ENCODE results near the gene QSER1. TPM values are rescaled to one million over a fixed set of nuclear protein-coding genes. Genes with fewer than 3 reads are reported as not detected.

The QSER1 gene
- total and polyA plus RNA-seq, 4 donors = 3.5 to 59.9 (median 10.6) TPM

GRCh38 chr11:32972781-32973180, 80.2 kb downstream of the QSER1 start:
- no peak overlapping the region for H3K9ac ChIP-seq (ENCODE audit: insufficient read depth in 1 of 2, low read length in 2 of 2)
- no peak for TF ChIP-seq CTCF (IDR thresholded peaks at IDR 0.05; ENCODE audit: control extremely low read depth, extremely low read depth)
- no peaks in the 10 kb centered on the region for H3K9me3 ChIP-seq (ENCODE audit: control insufficient read depth in 4 of 4, insufficient read depth in 3 of 4, low read length in 3 of 4)
- WGBS, 2 donors = 90% methylated on average over 3 of the region's 3 CpGs
- H3K4me1 ChIP-seq (ENCODE audit: control insufficient read depth in 5 of 5, insufficient read depth in 5 of 5, low read length in 5 of 5) = no peaks in the 10 kb centered on the region
- H3K27me3 ChIP-seq (ENCODE audit: control insufficient read depth in 3 of 3, insufficient read depth in 3 of 3, low read length in 2 of 3) = no peaks in the 10 kb centered on the region
- no peak overlapping the region for H3K27ac ChIP-seq (ENCODE audit: low read depth in 1 of 2, low read length in 1 of 2)
- no peak for ATAC-seq (ENCODE audit: insufficient read depth, low FRiP score)
- DNase-seq = no peak
- peaks cover 4 to 37% (median 13%) of the 10 kb centered on the region in 4 donors for H3K36me3 ChIP-seq (ENCODE audit: control insufficient read depth in 4 of 4, insufficient read depth in 4 of 4, low read length in 4 of 4)
- H3K4me3 ChIP-seq = no peak overlapping the region

- no peak overlapping the region for H3K9ac ChIP-seq (ENCODE audit: insufficient read depth in 1 of 2, low read length in 2 of 2)
- H3K4me3 ChIP-seq = no peak overlapping the region
- peaks cover 0 to 4% (median 1%) of the 10 kb centered on the region in 4 donors for H3K36me3 ChIP-seq (ENCODE audit: control insufficient read depth in 4 of 4, insufficient read depth in 4 of 4, low read length in 4 of 4)
- ATAC-seq (ENCODE audit: insufficient read depth, low FRiP score) (no peak), DNase-seq (no peak)
- no peaks in the 10 kb centered on the region for H3K4me1 ChIP-seq (ENCODE audit: control insufficient read depth in 5 of 5, insufficient read depth in 5 of 5, low read length in 5 of 5)
- no peak for TF ChIP-seq CTCF (IDR thresholded peaks at IDR 0.05; ENCODE audit: control extremely low read depth, extremely low read depth)
- WGBS, 2 donors = 85 to 90% methylated on average over 2 of the region's 2 CpGs
- no peaks in the 10 kb centered on the region for H3K9me3 ChIP-seq (ENCODE audit: control insufficient read depth in 4 of 4, insufficient read depth in 3 of 4, low read length in 3 of 4)
- H3K27ac ChIP-seq (ENCODE audit: low read depth in 1 of 2, low read length in 1 of 2) = no peak overlapping the region
- no peaks in the 10 kb centered on the region for H3K27me3 ChIP-seq (ENCODE audit: control insufficient read depth in 3 of 3, insufficient read depth in 3 of 3, low read length in 2 of 3)
Measured at GRCh38 chr11:32982626-32983025, 90.0 kb downstream of the QSER1 start.

GRCh38 chr11:32983506-32983905, 90.9 kb downstream of the QSER1 start:
- peaks cover 0 to 3% (median under 1%) of the 10 kb centered on the region in 4 donors for H3K36me3 ChIP-seq (ENCODE audit: control insufficient read depth in 4 of 4, insufficient read depth in 4 of 4, low read length in 4 of 4)
- ATAC-seq (ENCODE audit: insufficient read depth, low FRiP score) = no peak
- TF ChIP-seq CTCF (IDR thresholded peaks at IDR 0.05; ENCODE audit: control extremely low read depth, extremely low read depth) = no peak
- H3K4me3 ChIP-seq = no peak overlapping the region
- WGBS, 2 donors = 91 to 97% methylated on average over 2 of the region's 2 CpGs
- H3K9ac ChIP-seq (ENCODE audit: insufficient read depth in 1 of 2, low read length in 2 of 2) = no peak overlapping the region
- DNase-seq = no peak
- H3K9me3 ChIP-seq (ENCODE audit: control insufficient read depth in 4 of 4, insufficient read depth in 3 of 4, low read length in 3 of 4) = no peaks in the 10 kb centered on the region
- H3K27me3 ChIP-seq (ENCODE audit: control insufficient read depth in 3 of 3, insufficient read depth in 3 of 3, low read length in 2 of 3) = no peaks in the 10 kb centered on the region
- H3K4me1 ChIP-seq (ENCODE audit: control insufficient read depth in 5 of 5, insufficient read depth in 5 of 5, low read length in 5 of 5) = no peaks in the 10 kb centered on the region
- no peak overlapping the region for H3K27ac ChIP-seq (ENCODE audit: low read depth in 1 of 2, low read length in 1 of 2)

- Histone ChIP-seq H3K4me3 (no peak overlapping the region), H3K4me1 (ENCODE audit: control insufficient read depth in 5 of 5, insufficient read depth in 5 of 5, low read length in 5 of 5) (no peaks in the 10 kb centered on the region), H3K9me3 (ENCODE audit: control insufficient read depth in 4 of 4, insufficient read depth in 3 of 4, low read length in 3 of 4) (no peaks in the 10 kb centered on the region), H3K27ac (ENCODE audit: low read depth in 1 of 2, low read length in 1 of 2) (no peak overlapping the region), H3K27me3 (ENCODE audit: control insufficient read depth in 3 of 3, insufficient read depth in 3 of 3, low read length in 2 of 3) (no peaks in the 10 kb centered on the region), H3K9ac (ENCODE audit: insufficient read depth in 1 of 2, low read length in 2 of 2) (no peak overlapping the region), H3K36me3 (ENCODE audit: control insufficient read depth in 4 of 4, insufficient read depth in 4 of 4, low read length in 4 of 4) (no peaks in the 10 kb centered on the region)
- ATAC-seq (ENCODE audit: insufficient read depth, low FRiP score) (no peak), DNase-seq (no peak)
- no peak for TF ChIP-seq CTCF (IDR thresholded peaks at IDR 0.05; ENCODE audit: control extremely low read depth, extremely low read depth)
- 96 to 98% methylated on average over 5 of the region's 5 CpGs for WGBS, 2 donors
Measured at GRCh38 chr11:32985600-32985999, 93.0 kb downstream of the QSER1 start.

Measured in lung (tissue), 12 donors.